Panc1 (cell line): ENCODE measurements around the gene CST4. TPM values are rescaled to one million over a fixed set of nuclear protein-coding genes. Genes with fewer than 3 reads are reported as not detected.

Experiments
- ATAC-seq: fragments of 200-7000 bp; cut with Tn5 transposase; 2 replicates; pipeline ENCODE4 v1.9.1; 2020; ENCODE audit warnings: mild to moderate bottlenecking, moderate library complexity
- BruUV-seq: library from RNA; stranded (reverse); fragments of 400-500 nt; replicated peaks from 2 replicates; lab custom pipeline; 2021; lab: Mats Ljungman, UMichigan
- CTCF ChIA-PET: fragments of 300-600 bp; sonication (Branson Sonifier 250); formaldehyde crosslinking; loops from one replicate; lab custom pipeline; 2022; ENCODE audit warnings: antibody characterized with exemption; lab: Charles Lee
- POLR2A ChIA-PET: fragments of 300-600 bp; sonication (Branson Sonifier 250); formaldehyde crosslinking; loops from one replicate; lab custom pipeline; 2022; ENCODE audit warnings: antibody characterized with exemption; lab: Charles Lee
- DNase-seq: peaks from one replicate; pipeline ENCODE4 v3.0.0-alpha.2; 2010; ENCODE audit warnings: low read depth, low spot score
- H3K27ac ChIP-seq: 2 replicates; pipeline ENCODE4 v1.5.1; 2011; ENCODE audit warnings: mild to moderate bottlenecking, low read length, inconsistent platforms
- H3K27me3 ChIP-seq: fragments of 200-500 bp; sonication (Bioruptor generic); 2 replicates; pipeline ENCODE4 v1.6.0; 2014; ENCODE audit warnings: low read length, inconsistent platforms; ENCODE audit not compliant: control insufficient read depth, insufficient read depth
- H3K36me3 ChIP-seq: fragments of 200-500 bp; sonication (Bioruptor generic); 2 replicates; pipeline ENCODE4 v1.5.1; 2014; ENCODE audit warnings: inconsistent platforms, mild to moderate bottlenecking, low read length, moderate library complexity; ENCODE audit not compliant: control insufficient read depth, insufficient read depth
- H3K4me1 ChIP-seq: 2 replicates; pipeline ENCODE4 v1.5.1; 2011; ENCODE audit warnings: inconsistent platforms, mild to moderate bottlenecking, low read length, moderate library complexity; ENCODE audit not compliant: control insufficient read depth, insufficient read depth
- H3K4me3 ChIP-seq, 2 experiments: 2 replicates each; pipeline ENCODE4 v1.5.1; 2011 to 2012; ENCODE audit warnings: low read depth in 2 of 2, low read length in 2 of 2, mild to moderate bottlenecking in 2 of 2, inconsistent platforms in 1 of 2, moderate library complexity in 1 of 2
- H3K9me3 ChIP-seq: fragments of 200-500 bp; sonication (Bioruptor generic); 2 replicates; pipeline ENCODE4 v1.5.1; 2014; ENCODE audit warnings: low read depth, mild to moderate bottlenecking, inconsistent platforms, low read length, moderate library complexity; ENCODE audit not compliant: control insufficient read depth, insufficient read depth
- CTCF ChIP-seq: fragments of 450-650 bp; IDR thresholded peaks from 2 replicates; pipeline ENCODE4 v1.5.1; 2017; ENCODE audit warnings: mild to moderate bottlenecking
- POLR2AphosphoS5 ChIP-seq: IDR thresholded peaks from 2 replicates; pipeline ENCODE4 v1.6.1; 2012; ENCODE audit warnings: mild to moderate bottlenecking, low read depth, low read length, moderate library complexity
- REST ChIP-seq, 2 experiments: IDR thresholded peaks; 2 replicates each; pipeline ENCODE4 v1.6.1; 2011 to 2012; ENCODE audit warnings: low read depth in 2 of 2, control low read depth in 1 of 2, low read length in 1 of 2, mild to moderate bottlenecking in 1 of 2, moderate library complexity in 1 of 2; ENCODE audit not compliant: insufficient read depth in 1 of 2
- SIN3A ChIP-seq: IDR thresholded peaks from 2 replicates; pipeline ENCODE4 v1.6.1; 2012; ENCODE audit warnings: low read depth, mild to moderate bottlenecking, low read length, moderate library complexity, borderline replicate concordance; ENCODE audit not compliant: insufficient read depth
- TCF7L2 ChIP-seq: IDR thresholded peaks from 2 replicates; pipeline ENCODE4 v1.6.1; 2011; ENCODE audit warnings: mild to moderate bottlenecking, low read depth, low read length, inconsistent platforms
- in situ Hi-C: cut with HindIII; loops from 2 replicates; pipeline ENCODE4 v1.10.0; 2016; ENCODE audit warnings: low sequenced_read_pairs, low pct_unique_long_range_greater_than_20kb
- intact Hi-C: fragments of 100-400 bp; cut with micrococcal nuclease; formaldehyde crosslinking; loops from one replicate; pipeline ENCODE4 v1.10.0; 2022; ENCODE audit not compliant: unreplicated experiment
- total RNA-seq: library from RNA; stranded (reverse); gene quantifications from one replicate; pipeline ENCODE4 v1.2.1, GENCODE V29; 2021; ENCODE audit not compliant: unreplicated experiment

Gene CST4
- total RNA-seq, 1 experiment from 2014 or later, result not detected

GRCh38 chr20:23646106-23646873 lies 42.5 kb downstream of the CST4 start:
- intact Hi-C loops (no loop called here), in situ Hi-C loops (no loop called here)
- Histone ChIP-seq H3K36me3 (no peaks in the 10 kb centered on the region), H3K4me1 (no peaks in the 10 kb centered on the region), H3K4me3 (no peak overlapping the region), H3K27me3 (no peaks in the 10 kb centered on the region), H3K27ac (no peak overlapping the region), H3K9me3 (no peaks in the 10 kb centered on the region)
- ChIA-PET CTCF (no interaction called here), POLR2A (no interaction called here)
- BruUV-seq, result no TSS peak
- TF ChIP-seq SIN3A (no peak), REST (IDR thresholded peaks at IDR 0.05; ENCODE audit: insufficient read depth in 1 of 2, low read depth in 2 of 2, low read length in 1 of 2) (no peak), POLR2AphosphoS5 (no peak), TCF7L2 (no peak), CTCF (no peak)
- DNase-seq (no peak), ATAC-seq (no peak)

- Histone ChIP-seq H3K27ac (no peak overlapping the region), H3K27me3 (no peaks in the 10 kb centered on the region), H3K9me3 (no peaks in the 10 kb centered on the region), H3K4me3 (no peak overlapping the region), H3K36me3 (no peaks in the 10 kb centered on the region), H3K4me1 (no peaks in the 10 kb centered on the region)
- DNase-seq (no peak), ATAC-seq (no peak)
- intact Hi-C loops (no loop called here), in situ Hi-C loops (no loop called here)
- TF ChIP-seq REST (IDR thresholded peaks at IDR 0.05; ENCODE audit: insufficient read depth in 1 of 2, low read depth in 2 of 2, low read length in 1 of 2), result no peak
- TF ChIP-seq POLR2AphosphoS5, result no peak
- TF ChIP-seq CTCF, result no peak
- TF ChIP-seq SIN3A, result no peak
- TF ChIP-seq TCF7L2, result no peak
- CTCF ChIA-PET, result no interaction called here
- POLR2A ChIA-PET, result no interaction called here
- no TSS peak for BruUV-seq
These were observed 43.3 kb downstream of the CST4 start for GRCh38 chr20:23645575-23645974.
